Measurements from ENCODE around the gene MAD1L1. TPM values are rescaled to one million over a fixed set of nuclear protein-coding genes. Genes with fewer than 3 reads are reported as not detected.

MAD1L1 gene
- total RNA-seq, 1 donor from 2014 or later: 57.4 TPM

GRCh38 chr7:1964913-1965578, 267.7 kb downstream of the MAD1L1 start:
- Histone ChIP-seq H3K4me3 (ENCODE audit: low read depth, low read length) (no peak overlapping the region), H3K36me3 (ENCODE audit: control insufficient read depth, insufficient read depth, low read length) (peaks cover 2% of the 10 kb centered on the region), H3K27me3 (ENCODE audit: control insufficient read depth, insufficient read depth, low read length) (no peaks in the 10 kb centered on the region)
- no peak for TF ChIP-seq CTCF (IDR thresholded peaks at IDR 0.05; ENCODE audit: insufficient read depth, low read length, severe bottlenecking)
- DNase-seq (ENCODE audit: low read depth) (no peak), FAIRE-seq (no peak)

GRCh38 chr7:1964211-1964912, 268.4 kb downstream of the MAD1L1 start:
- Histone ChIP-seq H3K4me3 (ENCODE audit: low read depth, low read length) (no peak overlapping the region), H3K27me3 (ENCODE audit: control insufficient read depth, insufficient read depth, low read length) (no peaks in the 10 kb centered on the region), H3K36me3 (ENCODE audit: control insufficient read depth, insufficient read depth, low read length) (peaks cover 2% of the 10 kb centered on the region)
- DNase-seq (ENCODE audit: low read depth) (no peak), FAIRE-seq (no peak)
- TF ChIP-seq CTCF (IDR thresholded peaks at IDR 0.05; ENCODE audit: insufficient read depth, low read length, severe bottlenecking): no peak

GRCh38 chr7:1963575-1963974, 269.2 kb downstream of the MAD1L1 start:
- FAIRE-seq (no peak), DNase-seq (ENCODE audit: low read depth) (no peak)
- peaks cover 2% of the 10 kb centered on the region for H3K36me3 ChIP-seq (ENCODE audit: control insufficient read depth, insufficient read depth, low read length)
- no peak for TF ChIP-seq CTCF (IDR thresholded peaks at IDR 0.05; ENCODE audit: insufficient read depth, low read length, severe bottlenecking)
- no peaks in the 10 kb centered on the region for H3K27me3 ChIP-seq (ENCODE audit: control insufficient read depth, insufficient read depth, low read length)
- H3K4me3 ChIP-seq (ENCODE audit: low read depth, low read length): no peak overlapping the region

GRCh38 chr7:1961701-1962276, 271.0 kb downstream of the MAD1L1 start:
- H3K27me3 ChIP-seq (ENCODE audit: control insufficient read depth, insufficient read depth, low read length): no peaks in the 10 kb centered on the region
- TF ChIP-seq CTCF (IDR thresholded peaks at IDR 0.05; ENCODE audit: insufficient read depth, low read length, severe bottlenecking): no peak
- DNase-seq (ENCODE audit: low read depth) (peak; percentile 57), FAIRE-seq (peak; percentile 86)
- H3K4me3 ChIP-seq (ENCODE audit: low read depth, low read length): no peak overlapping the region
- H3K36me3 ChIP-seq (ENCODE audit: control insufficient read depth, insufficient read depth, low read length): no peaks in the 10 kb centered on the region

- FAIRE-seq (no peak), DNase-seq (ENCODE audit: low read depth) (no peak)
- H3K36me3 ChIP-seq (ENCODE audit: control insufficient read depth, insufficient read depth, low read length): peaks cover 3% of the 10 kb centered on the region
- TF ChIP-seq CTCF (IDR thresholded peaks at IDR 0.05; ENCODE audit: insufficient read depth, low read length, severe bottlenecking): no peak
- H3K4me3 ChIP-seq (ENCODE audit: low read depth, low read length): no peak overlapping the region
- no peaks in the 10 kb centered on the region for H3K27me3 ChIP-seq (ENCODE audit: control insufficient read depth, insufficient read depth, low read length)
These were observed 273.4 kb downstream of the MAD1L1 start for GRCh38 chr7:1959305-1959704.

Measured in bronchial epithelial cell (primary cell).